ENCODE data around the gene ZBTB45.

The ZBTB45 gene

DNA sequence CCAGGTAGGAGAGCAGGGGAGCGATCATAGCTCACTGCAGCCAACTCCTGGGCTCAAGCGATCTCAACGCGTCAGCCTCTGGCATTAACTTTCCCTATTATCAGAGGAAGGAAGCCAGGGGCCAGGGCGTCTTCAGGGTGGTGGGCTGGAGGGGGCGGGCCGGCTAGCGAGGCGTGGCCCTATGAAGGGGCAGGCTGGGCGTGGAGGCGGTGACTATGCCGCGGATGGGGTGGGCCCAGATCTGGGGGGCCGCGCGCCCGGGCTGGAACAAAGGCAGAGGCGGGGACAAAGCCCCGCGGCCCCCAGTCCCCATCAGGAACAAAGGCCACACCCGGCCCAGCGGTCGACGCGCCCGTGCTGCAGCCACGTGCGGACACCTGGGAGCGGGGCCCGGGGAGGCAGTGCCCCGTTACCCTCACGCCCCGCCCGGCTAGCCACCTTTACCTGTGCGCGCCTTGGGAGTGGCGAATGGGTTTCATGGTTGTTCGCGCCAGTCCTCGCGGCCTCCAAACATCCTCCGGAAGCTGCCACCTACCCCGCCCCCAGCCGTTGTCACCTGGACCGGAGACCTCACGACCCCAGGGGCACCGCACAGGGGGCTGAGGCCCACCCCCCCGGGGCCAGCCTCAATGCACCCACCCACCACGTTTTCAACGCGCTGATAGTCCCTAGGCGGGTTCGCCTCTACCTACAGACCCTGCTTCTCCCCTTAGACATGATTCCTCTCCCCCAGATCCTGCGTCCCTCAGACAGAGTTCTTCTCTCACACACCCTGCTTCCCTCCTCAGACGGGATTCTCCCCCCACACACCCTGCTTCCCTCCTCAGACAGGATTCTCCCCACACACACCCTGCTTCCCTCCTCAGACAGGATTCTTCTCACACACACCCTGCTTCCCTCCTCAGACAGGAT is 18.9 kb upstream of the ZBTB45 start:
- peak; percentile 90 for DNase-seq (ENCODE audit: low spot score)

DNA sequence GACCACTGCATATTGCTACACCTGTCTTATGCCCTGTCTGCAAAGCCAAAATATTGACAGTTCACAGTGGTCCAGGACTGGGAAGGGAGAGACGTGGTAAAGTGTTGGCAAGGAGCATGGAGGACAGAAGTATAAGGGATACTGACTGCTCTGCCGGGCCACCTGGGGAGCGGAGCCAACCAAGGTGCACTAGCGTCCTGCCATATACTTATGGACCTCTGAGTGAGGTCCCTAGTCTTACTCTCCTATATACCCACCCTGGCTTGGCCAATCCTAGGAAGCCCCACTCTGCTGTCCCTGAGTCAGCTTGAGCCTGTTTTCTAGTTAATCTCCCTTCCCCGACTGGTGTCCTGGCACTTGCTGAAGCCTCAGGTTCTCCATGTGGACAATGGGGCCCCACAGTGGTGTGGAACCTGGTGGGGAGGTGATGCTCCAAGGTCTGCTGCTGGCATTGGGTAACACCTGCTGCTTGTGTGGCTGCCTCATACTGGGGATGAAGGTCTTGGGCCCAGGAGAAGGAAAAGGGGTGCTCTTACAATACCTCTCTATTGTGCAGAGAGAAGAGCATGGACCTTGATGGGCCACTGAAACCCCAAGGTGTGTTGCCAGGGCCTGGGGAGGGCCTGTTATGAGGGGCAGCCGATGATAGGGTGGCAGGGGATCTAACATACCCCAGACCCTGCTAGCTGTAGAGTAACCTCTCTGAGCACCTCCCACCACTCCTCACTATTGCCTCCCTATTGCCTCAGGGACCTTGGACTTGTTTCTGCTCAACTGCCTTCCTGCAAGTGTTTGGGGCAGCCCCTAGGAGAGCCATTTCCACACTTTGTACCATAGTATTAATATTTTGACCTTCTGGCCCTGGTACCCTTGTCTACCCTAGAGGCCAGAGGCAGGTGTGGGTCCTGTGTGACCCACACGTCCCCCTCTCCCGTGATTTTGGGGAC is 17.5 kb upstream of the ZBTB45 start:
- DNase-seq (ENCODE audit: low spot score) = no peak

GRCh38 chr19:58535857-58536256 is 16.2 kb upstream of the ZBTB45 start:
- DNase-seq (ENCODE audit: low spot score) = no peak

- DNase-seq (ENCODE audit: low spot score) = no peak
Observed at GRCh38 chr19:58531034-58531840, 11.6 kb upstream of the ZBTB45 start.

- no peak for DNase-seq (ENCODE audit: low spot score)
Observed at GRCh38 chr19:58529405-58529804, 9.8 kb upstream of the ZBTB45 start.

- no peak for DNase-seq (ENCODE audit: low spot score)
Observed at GRCh38 chr19:58522709-58523108, 3.1 kb upstream of the ZBTB45 start.

DNA sequence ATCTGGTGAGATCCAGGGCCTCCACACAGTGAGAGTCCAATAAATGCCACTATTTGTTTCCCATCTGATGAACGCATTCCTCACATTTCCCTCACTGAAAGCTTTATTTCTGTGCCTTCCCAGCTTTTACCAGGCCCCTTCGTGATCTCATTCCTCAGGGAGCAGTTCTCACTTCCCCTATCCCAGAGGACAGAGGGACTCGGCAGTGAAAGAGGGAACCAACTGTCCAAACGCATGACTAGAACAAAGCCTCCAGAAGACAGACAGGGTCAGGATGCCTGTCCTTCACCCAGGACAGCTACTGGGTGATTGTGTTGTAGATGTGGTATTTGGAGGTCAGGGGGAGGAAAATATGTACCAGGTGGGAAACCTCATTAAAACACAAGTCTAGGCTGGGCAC is 2.0 kb upstream of the ZBTB45 start:
- DNase-seq (ENCODE audit: low spot score) = no peak

DNA sequence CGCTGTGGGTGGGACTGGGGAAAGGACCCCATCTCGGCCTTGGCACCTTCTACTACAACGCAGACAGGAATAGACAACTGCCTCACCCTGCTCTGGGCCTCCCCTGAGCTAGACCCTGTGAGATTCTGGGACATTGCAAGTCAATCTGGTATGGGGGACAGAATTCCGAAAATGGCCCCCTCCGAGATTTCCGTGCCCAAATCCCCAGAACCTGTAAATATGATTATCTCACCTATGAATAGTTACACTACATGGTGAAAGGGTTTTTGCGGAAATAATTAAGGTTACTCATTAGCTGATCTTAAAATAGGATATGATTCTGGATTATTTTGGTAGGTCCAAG is 618 bp upstream of the ZBTB45 start:
- no peak for DNase-seq (ENCODE audit: low spot score)

DNA sequence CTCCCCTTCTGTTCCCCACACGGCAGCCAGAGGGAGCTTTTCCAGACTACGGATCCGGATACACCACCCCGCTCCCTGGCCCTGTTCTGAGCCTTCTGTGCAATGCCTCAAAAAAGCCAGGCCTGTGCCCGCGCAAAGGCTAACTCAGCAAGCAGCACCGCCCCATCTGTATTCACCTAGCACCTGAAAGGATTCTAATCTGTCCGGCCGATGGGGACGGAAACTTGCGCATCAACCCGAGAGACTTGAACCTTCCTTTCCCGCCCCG is 589 bp downstream of the ZBTB45 start:
- peak; percentile 80 for DNase-seq (ENCODE audit: low spot score)

- no peak for DNase-seq (ENCODE audit: low spot score)
Observed at GRCh38 chr19:58518256-58519086, 1.1 kb downstream of the ZBTB45 start.

DNA sequence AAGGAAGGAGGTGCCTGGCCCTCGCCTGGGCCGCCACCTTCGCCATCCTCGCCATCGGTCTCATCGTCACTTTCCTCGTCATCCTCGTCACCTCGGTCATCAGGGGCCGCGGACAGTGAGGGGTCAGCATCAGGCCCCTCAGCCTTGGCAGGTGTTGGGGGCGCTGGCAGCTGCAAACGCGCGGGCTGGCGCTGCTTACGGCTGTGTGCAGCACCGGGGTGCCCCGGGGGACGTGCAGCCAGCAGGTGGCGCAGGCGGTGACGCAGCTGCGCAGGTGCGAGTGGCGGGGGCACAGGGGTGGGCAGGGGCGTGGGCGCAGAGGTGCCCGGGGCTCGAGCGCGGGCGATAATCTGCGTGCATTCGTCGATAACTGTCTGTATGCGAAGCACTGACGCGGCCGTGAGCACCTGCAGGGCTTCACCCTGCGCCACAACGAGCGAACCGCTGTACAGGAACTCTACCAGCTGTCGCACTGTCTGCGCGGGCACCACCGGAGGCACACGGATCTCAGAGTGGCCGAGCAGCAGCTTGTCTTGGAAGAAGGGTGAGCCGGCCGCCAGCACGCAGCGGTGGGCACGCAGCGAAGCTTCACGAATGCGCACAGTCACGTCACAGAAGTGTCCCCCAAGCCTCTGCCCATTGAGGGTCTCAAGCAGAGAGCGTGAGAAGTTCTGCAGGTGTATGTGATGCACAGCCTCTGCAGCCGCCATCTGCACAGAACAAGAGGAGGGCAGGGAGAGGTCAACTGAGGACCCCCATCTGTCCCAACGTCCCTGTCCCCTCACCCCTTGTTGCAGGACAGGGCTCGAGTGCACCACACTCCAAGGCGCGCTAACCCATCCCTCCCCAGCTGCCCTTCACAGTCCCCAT is 2.4 kb downstream of the ZBTB45 start:
- DNase-seq (ENCODE audit: low spot score) = no peak

DNA sequence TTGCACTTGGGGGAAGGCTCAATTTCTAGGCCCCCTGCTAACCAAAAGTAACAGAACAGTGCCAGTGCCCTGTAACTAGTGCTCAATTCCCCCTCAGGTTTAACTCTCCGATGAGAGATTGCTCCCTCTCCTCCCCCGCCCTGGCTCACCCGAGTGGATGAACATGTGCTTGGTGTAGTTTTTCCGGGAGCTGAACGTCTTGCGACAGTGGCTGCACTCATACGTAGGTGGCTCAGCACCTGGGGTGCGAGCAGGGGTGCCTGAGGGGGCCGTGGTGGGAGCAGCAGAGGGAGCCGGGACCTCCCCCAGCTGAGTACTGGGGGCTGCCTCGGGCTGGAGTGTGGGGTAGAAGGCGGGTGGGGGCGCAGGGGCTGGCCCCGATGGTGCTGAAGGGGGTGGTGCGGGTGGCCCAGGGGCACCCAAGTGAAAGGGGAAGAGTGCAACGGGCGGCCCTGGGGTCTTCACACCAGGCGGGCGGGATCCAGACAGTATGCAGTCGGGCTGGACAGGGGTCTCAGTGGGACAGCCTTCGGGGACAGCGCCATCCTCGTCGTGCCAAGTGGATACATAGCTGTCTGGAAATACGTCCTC is 3.3 kb downstream of the ZBTB45 start:
- no peak for DNase-seq (ENCODE audit: low spot score)

DNA sequence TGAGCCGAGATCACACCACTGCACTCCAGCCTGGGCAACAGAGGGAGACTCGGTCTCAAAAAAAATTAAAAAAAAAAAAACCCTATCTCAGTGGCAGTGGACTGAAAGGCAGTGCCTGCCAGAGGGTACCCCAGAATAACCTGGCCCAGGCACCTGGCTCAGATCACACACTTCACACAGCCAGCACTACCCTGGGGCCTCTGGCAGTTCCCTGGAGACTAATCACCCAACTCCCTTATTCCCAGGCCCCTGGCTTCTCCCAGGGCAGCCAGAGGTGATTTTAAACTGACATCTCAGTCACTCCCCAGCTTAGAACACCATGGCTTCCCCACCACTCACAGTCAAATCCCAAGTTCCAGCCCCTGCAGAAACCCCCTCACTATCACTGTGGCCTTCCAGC is 4.4 kb downstream of the ZBTB45 start:
- DNase-seq (ENCODE audit: low spot score) = no peak

GRCh38 chr19:58514564-58515022 is 5.0 kb downstream of the ZBTB45 start:
- DNase-seq (ENCODE audit: low spot score) = no peak

DNA sequence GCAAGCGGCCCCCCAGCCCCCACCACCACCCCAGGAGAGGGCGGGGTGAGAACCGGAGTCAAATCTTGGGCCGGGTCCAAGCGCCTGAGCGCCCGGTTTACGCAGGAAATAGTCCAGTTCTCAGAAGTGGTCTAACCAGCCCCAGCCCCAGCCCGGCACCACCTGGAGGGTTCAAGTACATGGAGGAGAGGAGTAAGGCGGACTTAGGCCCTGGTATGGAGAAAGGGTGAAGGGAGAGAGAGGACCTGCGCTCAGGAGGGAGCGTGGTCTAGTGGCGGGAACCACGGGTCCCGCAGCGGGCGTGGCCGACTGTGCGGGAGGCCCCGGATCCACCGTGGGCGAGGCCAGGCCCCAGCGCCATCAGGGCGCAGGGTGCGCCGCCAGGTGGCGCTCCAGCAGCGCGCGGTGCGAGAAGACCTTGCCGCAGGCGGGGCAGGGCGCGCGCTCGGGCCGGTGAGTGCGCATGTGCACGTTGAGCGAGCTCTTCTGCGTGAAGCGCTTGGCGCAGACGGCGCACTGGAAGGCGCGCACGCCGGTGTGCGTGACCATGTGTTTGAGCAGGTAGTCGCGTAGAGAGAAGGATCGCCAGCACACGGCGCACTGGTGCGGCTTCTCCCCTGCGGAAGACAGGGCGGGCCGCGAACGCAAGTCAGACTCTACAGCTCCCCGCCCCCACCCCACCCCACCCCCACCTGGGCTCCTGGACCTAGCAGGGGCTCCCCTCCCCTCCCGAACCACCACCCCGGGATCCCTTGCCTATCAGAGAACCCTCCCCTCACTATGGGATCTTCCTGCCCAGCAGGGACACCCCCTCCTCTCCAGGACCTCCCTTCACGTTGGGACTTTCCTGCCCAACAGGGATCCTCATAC is 5.7 kb downstream of the ZBTB45 start:
- peak; percentile 97 for DNase-seq (ENCODE audit: low spot score)

DNA sequence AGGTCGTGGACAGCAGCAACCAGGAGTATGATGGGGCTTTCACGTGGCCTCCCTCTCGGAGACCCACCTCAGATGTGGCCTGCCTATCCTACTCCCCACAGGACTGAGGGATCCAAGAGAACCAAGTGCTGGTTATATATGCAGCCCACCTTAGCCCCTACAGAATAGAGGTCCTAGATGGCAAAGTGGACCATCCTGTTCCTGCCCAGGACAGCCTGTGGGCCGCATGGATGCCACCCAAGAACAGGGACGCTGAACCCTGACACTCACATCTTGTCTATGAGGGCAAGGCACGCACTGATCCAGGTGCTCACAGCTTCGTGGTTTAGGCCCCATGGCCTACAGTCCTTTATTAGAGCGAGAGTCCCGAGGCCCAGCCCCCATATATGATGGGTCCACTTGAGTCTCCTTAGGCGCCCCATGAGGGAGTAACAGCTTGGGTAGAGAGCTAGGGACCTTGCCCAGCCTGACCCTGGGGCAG is 6.4 kb downstream of the ZBTB45 start:
- no peak for DNase-seq (ENCODE audit: low spot score)

- DNase-seq (ENCODE audit: low spot score) = no peak
Observed at GRCh38 chr19:58511353-58512208, 8.0 kb downstream of the ZBTB45 start, which contains the start of gene SLC27A5. SLC27A5 (minus strand) TSS chr19:58511992; CDS start chr19:58511955, 37 bp downstream.
